GM12878 (cell line): ENCODE measurements around the gene HTD2. TPM values are rescaled to one million over a fixed set of nuclear protein-coding genes. Genes with fewer than 3 reads are reported as not detected.

Experiments
- ATAC-seq: fragments of 200-7000 bp; cut with Tn5 transposase; 3 replicates; pipeline ENCODE4 v1.9.1; 2020; ENCODE audit warnings: mild to moderate bottlenecking, moderate library complexity
- BruUV-seq: library from RNA; stranded (reverse); fragments of 400-500 nt; replicated peaks from 2 replicates; lab custom pipeline; 2021; lab: Mats Ljungman, UMichigan
- CTCF ChIA-PET: fragments of 300-600 bp; sonication (Branson Sonifier 250); formaldehyde crosslinking; extraction: SDS; loops from one replicate; lab custom pipeline; 2021; ENCODE audit warnings: inconsistent platforms; lab: Yijun Ruan, JAX
- POLR2A ChIA-PET: fragments of 350-600 bp; formaldehyde crosslinking; extraction: SDS; loops from one replicate; lab custom pipeline; 2021; ENCODE audit warnings: inconsistent platforms; lab: Charles Lee
- RAD21 ChIA-PET: fragments of 300-600 bp; sonication (Branson Sonifier 250); formaldehyde crosslinking; loops from one replicate; lab custom pipeline; 2023; ENCODE audit warnings: antibody characterized with exemption; ENCODE audit not compliant: unreplicated experiment; lab: Charles Lee
- SMC1A ChIA-PET: fragments of 300-600 bp; sonication (Branson Sonifier 250); formaldehyde crosslinking; loops from one replicate; lab custom pipeline; 2023; ENCODE audit not compliant: unreplicated experiment, uncharacterized antibody; lab: Charles Lee
- DNase-seq: peaks from one replicate; pipeline ENCODE4 v3.0.0-alpha.2; 2011; ENCODE audit warnings: low read depth, low spot score
- FAIRE-seq: peaks from 3 replicates; lab custom pipeline; 2011; peaks lifted over from hg19 to GRCh38; lab: Jason Lieb, UNC
- H2AFZ ChIP-seq: 2 replicates; pipeline ENCODE4 v1.6.0; 2011; ENCODE audit warnings: low read depth, low read length, control low read depth; ENCODE audit not compliant: control insufficient read depth
- H3K27ac ChIP-seq: 2 replicates; pipeline ENCODE4 v1.5.1; 2011; ENCODE audit warnings: control low read depth; ENCODE audit not compliant: control insufficient read depth, insufficient read depth
- H3K27me3 ChIP-seq, 2 experiments: replicated peaks in 1 of 2; 2 replicates each; pipeline versions ENCODE4 v1.6.0 to v1.6.1; 2011; ENCODE audit warnings: low read length in 1 of 2; ENCODE audit not compliant: control insufficient read depth in 2 of 2, insufficient read depth in 2 of 2
- H3K36me3 ChIP-seq, 2 experiments: 2 replicates each; pipeline ENCODE4 v1.5.1; 2011; ENCODE audit warnings: low read length in 1 of 2; ENCODE audit not compliant: control insufficient read depth in 2 of 2, insufficient read depth in 2 of 2
- H3K4me1 ChIP-seq: 2 replicates; pipeline ENCODE4 v1.6.1; 2011; ENCODE audit warnings: mild to moderate bottlenecking, low read length, moderate library complexity, mixed read lengths; ENCODE audit not compliant: control insufficient read depth, insufficient read depth
- H3K4me2 ChIP-seq: 2 replicates; pipeline ENCODE4 v1.6.0; 2011; ENCODE audit warnings: control low read depth; ENCODE audit not compliant: control insufficient read depth, insufficient read depth
- H3K4me3 ChIP-seq: fragments of 200-600 bp; sonication (generic); 2 replicates; pipeline ENCODE4 v1.5.1; 2016
- H3K79me2 ChIP-seq: 2 replicates; pipeline ENCODE4 v1.6.0; 2011; ENCODE audit warnings: low read length; ENCODE audit not compliant: control insufficient read depth, insufficient read depth
- H3K9ac ChIP-seq: 2 replicates; pipeline ENCODE4 v1.8.0; 2011; ENCODE audit warnings: low read length, control low read depth, mixed read lengths; ENCODE audit not compliant: control insufficient read depth, insufficient read depth
- H3K9me3 ChIP-seq: replicated peaks from 3 replicates; pipeline ENCODE4 v1.5.1; 2011; ENCODE audit warnings: mild to moderate bottlenecking, low read length; ENCODE audit not compliant: control insufficient read depth, insufficient read depth
- H4K20me1 ChIP-seq: 2 replicates; pipeline ENCODE4 v1.6.0; 2011; ENCODE audit not compliant: control insufficient read depth, insufficient read depth
- RELB ChIP-seq: fragments of 450-650 bp; IDR thresholded peaks from 2 replicates; pipeline ENCODE4 v1.6.1; 2017; ENCODE audit warnings: low read depth, mild to moderate bottlenecking, moderate library complexity
- WGBS: methylation state at CpG from one replicate; pipeline ENCODE4 v1.1.6; 2016; ENCODE audit warnings: low lambda C conversion rate; ENCODE audit not compliant: insufficient replicate concordance, insufficient coverage; ENCODE audit errors: missing lambda C conversion rate; 5-methylcytosine and 5-hydroxymethylcytosine counted together
- in situ Hi-C: fragments of 300-500 bp; cut with MboI; formaldehyde crosslinking; loops from 9 replicates; pipeline ENCODE4 v1.14.3; 2018; ENCODE audit warnings: mixed read lengths
- intact Hi-C: fragments of 100-400 bp; cut with micrococcal nuclease; formaldehyde crosslinking; loops from one replicate; pipeline ENCODE4 v1.14.2; 2022; ENCODE audit not compliant: unreplicated experiment
- polyA plus RNA-seq, 11 experiments: library from polyadenylated mRNA; depleted of rRNA in 4 of 11; unstranded in 6 of 11; stranded (reverse) in 5 of 11; fragments of >200 nt; fragmentation: Nextera tagmentation in 4 of 11; fragmentation: Illumina TruSeq in 1 of 11; extraction: Ambion mirVana in 4 of 11; extraction: Trizol in 1 of 11; gene quantifications; 1 replicate in 1 of 11; 2 replicates in 10 of 11; pipeline versions ENCODE4 v1.2.1 to v1.2.3, GENCODE V29; 2011 to 2016; ENCODE audit warnings: inconsistent platforms in 2 of 11, missing spikeins in 2 of 11, low read depth in 1 of 11
- total RNA-seq, 4 experiments: library from RNA; depleted of rRNA in 3 of 4; stranded (reverse); fragments of >200 nt in 3 of 4; fragmentation: Illumina TruSeq in 1 of 4; extraction: Trizol in 1 of 4; gene quantifications; 2 replicates each; pipeline versions ENCODE4 v1.2.1 to v1.2.3, GENCODE V29; 2013 to 2021

The HTD2 gene
- total and polyA plus RNA-seq, 10 of the 15 experiments (the other 5 are each of a cell fraction or from before 2014, with no cell fraction given), result 5.9 to 24.7 (median 9.5) TPM

DNA sequence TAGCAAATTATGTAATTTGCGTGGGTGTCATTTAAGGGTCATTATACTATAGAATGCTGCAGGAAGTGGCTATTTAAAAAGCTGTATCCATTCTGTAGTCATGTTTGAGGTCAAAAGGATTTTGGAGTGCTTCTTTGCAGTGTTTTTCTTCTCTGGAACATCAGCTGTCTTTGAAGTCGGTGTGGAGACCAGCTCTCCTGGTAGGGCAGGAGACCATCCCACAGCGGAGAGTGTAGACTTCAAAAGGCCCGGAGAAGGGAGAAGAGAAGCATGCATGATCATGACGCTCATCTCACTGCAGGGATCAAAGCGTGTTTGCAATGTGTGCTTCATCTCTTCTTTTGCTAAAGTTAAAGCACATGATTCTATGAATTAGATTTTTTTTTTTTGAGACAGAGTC is 46.3 kb downstream of the HTD2 start:
- no peak for ATAC-seq
- ChIA-PET RAD21 (interaction anchor here (1.1 to 8.7 kb wide), 7 partner anchors 11 to 278 kb away, joined by 3 to 149 read pairs (median 6); partner anchors contain the start of genes HTD2, PXK and RPP14), SMC1A (interaction anchor here (0.5 to 15.0 kb wide), 10 partner anchors 16 to 140 kb away, joined by 3 to 324 read pairs (median 4); partner anchors contain the start of genes HTD2, PXK and RPP14), POLR2A (interaction anchor here (12.7 kb wide), 1 partner anchor 16 kb away, joined by 221 read pairs; the partner anchor contains the start of gene PXK), CTCF (interaction anchor here (1.0 to 12.5 kb wide), 8 partner anchors 13 to 176 kb away, joined by 3 to 204 read pairs (median 7); partner anchors contain the start of genes HTD2, PXK and RPP14)
- intact Hi-C loops (no loop called here), in situ Hi-C loops (no loop called here)
- Histone ChIP-seq H3K27ac (no peak overlapping the region), H4K20me1 (no peaks in the 10 kb centered on the region), H3K4me1 (peaks cover 72% of the 10 kb centered on the region), H3K4me2 (no peak overlapping the region; the same call in 1 of the 2 replicates), H3K9me3 (no peaks in the 10 kb centered on the region), H3K36me3 (no peaks in the 10 kb centered on the region), H3K27me3 (no peaks in the 10 kb centered on the region), H2AFZ (no peak overlapping the region), H3K4me3 (no peak overlapping the region), H3K79me2 (peaks cover 7% of the 10 kb centered on the region), H3K9ac (no peak overlapping the region)
- no peak for FAIRE-seq
- 35% methylated on average over 6 of the region's 6 CpGs for WGBS
- DNase-seq, result no peak
- BruUV-seq, result no TSS peak
- no peak for TF ChIP-seq RELB
